Prostate gland (tissue), 2 donors: ENCODE data around the gene NFATC4. TPM values are rescaled to one million over a fixed set of nuclear protein-coding genes. Genes with fewer than 3 reads are reported as not detected.

Experiments
- DNase-seq: peaks from one replicate; pipeline ENCODE4 v3.0.0-alpha.2; 2019; ENCODE audit warnings: low spot score
- H3K27ac ChIP-seq, 2 donors: fragments of 200-600 bp; sonication (generic); 2 replicates each; pipeline ENCODE4 v1.5.1; 2017 to 2019
- H3K27me3 ChIP-seq: fragments of 200-600 bp; sonication (generic); replicated peaks from 2 replicates; pipeline ENCODE4 v1.5.1; 2019; ENCODE audit not compliant: insufficient read depth
- H3K36me3 ChIP-seq, 2 donors: fragments of 200-600 bp; sonication (generic); 1 replicate in 1 of 2; 2 replicates in 1 of 2; pipeline versions ENCODE4 v1.5.1 to v1.8.1; 2017 to 2019
- H3K4me1 ChIP-seq: fragments of 200-600 bp; sonication (generic); replicated peaks from 2 replicates; pipeline ENCODE4 v1.5.1; 2019
- H3K4me3 ChIP-seq, 2 donors: fragments of 200-600 bp; sonication (generic); 2 replicates each; pipeline ENCODE4 v1.5.1; 2017 to 2019
- H3K9me3 ChIP-seq: fragments of 200-600 bp; sonication (generic); 2 replicates; pipeline ENCODE4 v1.5.1; 2017
- POLR2A ChIP-seq: fragments of 450-650 bp; IDR thresholded peaks from one replicate; pipeline ENCODE4 v1.6.1; 2016; ENCODE audit warnings: antibody characterized with exemption, mild to moderate bottlenecking
- POLR2AphosphoS5 ChIP-seq: sonication (generic); formaldehyde crosslinking; IDR thresholded peaks from one replicate; pipeline ENCODE4 v1.6.1; 2017; ENCODE audit warnings: antibody characterized with exemption
- WGBS: methylation state at CpG from one replicate; pipeline ENCODE4 v1.1.5; 2018; 5-methylcytosine and 5-hydroxymethylcytosine counted together
- intact Hi-C: fragments of 100-400 bp; cut with DNase I; formaldehyde crosslinking; loops from one replicate; pipeline ENCODE4 v1.14.2; 2022
- total RNA-seq, 2 donors: library from RNA; depleted of rRNA; stranded (reverse); fragments of >200 nt; gene quantifications; one replicate each; pipeline ENCODE4 v1.1.0, GENCODE V29; 2016
- TF ChIP-seq, protein P1 (sequence below), 4 experiments: fragments of 200-600 bp in 2 of 4; fragments of 450-650 bp in 2 of 4; sonication (generic) in 2 of 4; IDR thresholded peaks; 1 replicate in 3 of 4; 2 replicates in 1 of 4; pipeline ENCODE4 v1.5.1; 2016 to 2019; ENCODE audit warnings: antibody characterized with exemption in 4 of 4, mild to moderate bottlenecking in 2 of 4, moderate library complexity in 2 of 4

The NFATC4 gene
- total RNA-seq, 2 donors from 2014 or later: 6.3 to 41.1 TPM

DNA sequence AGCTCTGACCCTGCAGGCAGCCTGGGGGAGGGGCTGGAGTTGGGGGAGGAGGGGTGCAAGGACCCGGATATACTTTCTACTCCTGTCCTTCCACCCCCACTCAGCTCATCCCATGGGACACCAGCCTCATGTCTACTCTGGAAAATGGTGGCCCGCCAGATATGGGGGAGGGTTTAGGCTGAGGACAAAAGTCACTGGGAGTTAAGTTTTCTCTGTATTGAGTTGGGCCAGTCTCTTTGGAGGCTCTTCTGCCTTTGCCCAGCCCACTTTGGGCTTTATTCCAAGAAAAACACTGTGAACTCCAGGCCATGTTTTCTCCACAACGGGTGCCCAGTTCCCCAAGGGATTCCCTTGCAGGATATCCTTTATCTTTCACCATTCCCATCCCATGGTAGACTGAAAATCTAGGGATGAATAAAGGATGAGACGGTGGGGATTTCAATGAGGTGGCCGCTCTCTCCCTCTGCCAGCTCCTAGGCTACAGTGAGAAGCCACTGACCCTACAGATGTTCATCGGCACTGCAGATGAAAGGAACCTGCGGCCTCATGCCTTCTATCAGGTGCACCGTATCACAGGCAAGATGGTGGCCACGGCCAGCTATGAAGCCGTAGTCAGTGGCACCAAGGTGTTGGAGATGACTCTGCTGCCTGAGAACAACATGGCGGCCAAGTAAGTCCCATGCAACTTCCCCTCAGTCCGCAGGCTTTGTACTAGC is 4.9 kb downstream of the NFATC4 start:
- Histone ChIP-seq H3K36me3 (no peaks in the 10 kb centered on the region), H3K4me1 (no peaks in the 10 kb centered on the region), H3K9me3 (no peaks in the 10 kb centered on the region), H3K27me3 (no peaks in the 10 kb centered on the region), H3K27ac (no peak overlapping the region), H3K4me3 (no peak overlapping the region)
- no peak for DNase-seq
- TF ChIP-seq, protein P1, sequence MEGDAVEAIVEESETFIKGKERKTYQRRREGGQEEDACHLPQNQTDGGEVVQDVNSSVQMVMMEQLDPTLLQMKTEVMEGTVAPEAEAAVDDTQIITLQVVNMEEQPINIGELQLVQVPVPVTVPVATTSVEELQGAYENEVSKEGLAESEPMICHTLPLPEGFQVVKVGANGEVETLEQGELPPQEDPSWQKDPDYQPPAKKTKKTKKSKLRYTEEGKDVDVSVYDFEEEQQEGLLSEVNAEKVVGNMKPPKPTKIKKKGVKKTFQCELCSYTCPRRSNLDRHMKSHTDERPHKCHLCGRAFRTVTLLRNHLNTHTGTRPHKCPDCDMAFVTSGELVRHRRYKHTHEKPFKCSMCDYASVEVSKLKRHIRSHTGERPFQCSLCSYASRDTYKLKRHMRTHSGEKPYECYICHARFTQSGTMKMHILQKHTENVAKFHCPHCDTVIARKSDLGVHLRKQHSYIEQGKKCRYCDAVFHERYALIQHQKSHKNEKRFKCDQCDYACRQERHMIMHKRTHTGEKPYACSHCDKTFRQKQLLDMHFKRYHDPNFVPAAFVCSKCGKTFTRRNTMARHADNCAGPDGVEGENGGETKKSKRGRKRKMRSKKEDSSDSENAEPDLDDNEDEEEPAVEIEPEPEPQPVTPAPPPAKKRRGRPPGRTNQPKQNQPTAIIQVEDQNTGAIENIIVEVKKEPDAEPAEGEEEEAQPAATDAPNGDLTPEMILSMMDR (IDR thresholded peaks at IDR 0.05): no peak
- TF ChIP-seq POLR2AphosphoS5 (no peak), POLR2A (no peak)
- 81% methylated on average over 12 of the region's 12 CpGs for WGBS
- intact Hi-C loops: no loop called here

DNA sequence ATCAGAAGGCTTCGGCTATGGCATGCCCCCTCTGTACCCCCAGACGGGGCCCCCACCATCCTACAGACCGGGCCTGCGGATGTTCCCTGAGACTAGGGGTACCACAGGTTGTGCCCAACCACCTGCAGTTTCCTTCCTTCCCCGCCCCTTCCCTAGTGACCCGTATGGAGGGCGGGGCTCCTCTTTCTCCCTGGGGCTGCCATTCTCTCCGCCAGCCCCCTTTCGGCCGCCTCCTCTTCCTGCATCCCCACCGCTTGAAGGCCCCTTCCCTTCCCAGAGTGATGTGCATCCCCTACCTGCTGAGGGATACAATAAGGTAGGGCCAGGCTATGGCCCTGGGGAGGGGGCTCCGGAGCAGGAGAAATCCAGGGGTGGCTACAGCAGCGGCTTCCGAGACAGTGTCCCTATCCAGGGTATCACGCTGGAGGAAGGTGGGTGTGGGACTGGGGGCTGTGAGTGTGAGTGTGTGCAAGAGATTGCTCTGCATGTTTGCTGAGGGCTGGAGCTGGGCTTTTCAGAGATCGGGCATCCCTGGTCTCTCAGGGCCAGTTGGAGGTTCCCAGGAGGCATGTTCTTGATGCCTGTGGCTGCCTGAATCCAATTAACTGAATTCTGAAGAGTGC is 8.6 kb downstream of the NFATC4 start:
- intact Hi-C loops: no loop called here
- no peaks in the 10 kb centered on the region for H3K27me3 ChIP-seq
- TF ChIP-seq, protein P1 (IDR thresholded peaks at IDR 0.05): no peak
- no peak for TF ChIP-seq POLR2AphosphoS5
- no peak for TF ChIP-seq POLR2A
- no peak for DNase-seq
- no peaks in the 10 kb centered on the region for H3K9me3 ChIP-seq
- no peak overlapping the region for H3K27ac ChIP-seq
- H3K4me3 ChIP-seq: no peak overlapping the region
- 78% methylated on average over 16 of the region's 16 CpGs for WGBS
- H3K4me1 ChIP-seq: no peaks in the 10 kb centered on the region
- no peaks in the 10 kb centered on the region for H3K36me3 ChIP-seq

DNA sequence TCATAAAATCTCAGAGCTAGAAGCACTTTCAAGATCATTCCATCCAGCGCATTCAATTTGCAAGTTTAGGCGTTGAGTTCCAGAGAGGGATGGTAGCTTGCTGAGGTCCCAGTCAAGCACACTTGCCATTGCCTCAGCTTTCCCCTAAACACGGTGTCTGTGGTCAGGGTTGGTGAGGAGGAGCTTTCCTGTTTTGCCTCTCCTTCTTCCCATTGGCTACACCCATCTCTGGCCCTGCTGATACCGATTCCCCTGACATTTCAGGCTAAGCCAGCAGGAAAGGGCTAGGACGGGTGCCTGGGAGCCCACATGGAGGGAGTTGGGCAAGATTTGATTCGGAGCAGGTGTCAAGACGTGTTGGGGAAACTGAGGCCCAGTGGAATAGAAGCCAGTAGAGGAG is 9.1 kb downstream of the NFATC4 start:
- intact Hi-C loops: no loop called here
- Histone ChIP-seq H3K36me3 (no peaks in the 10 kb centered on the region), H3K4me1 (no peaks in the 10 kb centered on the region), H3K27me3 (no peaks in the 10 kb centered on the region), H3K9me3 (no peaks in the 10 kb centered on the region), H3K4me3 (no peak overlapping the region), H3K27ac (no peak overlapping the region)
- no peak for DNase-seq
- TF ChIP-seq, protein P1 (IDR thresholded peaks at IDR 0.05): no peak
- WGBS: 84% methylated on average over 7 of the region's 7 CpGs

DNA sequence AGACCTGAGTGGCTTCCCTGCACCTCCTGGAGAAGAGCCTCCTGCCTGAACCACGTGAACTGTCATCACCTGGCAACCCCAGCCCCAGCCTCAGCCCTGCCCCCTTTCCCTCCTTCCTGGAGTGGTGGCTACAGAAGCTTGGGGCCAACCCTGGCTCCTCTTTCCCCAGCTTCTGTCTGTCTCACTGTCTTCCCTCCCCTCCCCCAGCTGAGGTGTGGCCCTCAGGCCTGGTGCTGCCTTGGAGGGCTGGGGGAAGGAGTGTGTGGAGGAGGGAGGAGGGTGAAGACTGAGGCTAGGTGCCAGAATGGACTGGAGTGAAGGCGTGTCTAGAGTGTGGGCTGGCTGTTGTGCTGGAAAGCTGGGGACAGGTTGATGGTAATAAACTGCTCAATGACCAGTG is 9.7 kb downstream of the NFATC4 start:
- WGBS: 28% methylated on average over 2 of the region's 2 CpGs
- H3K4me1 ChIP-seq: no peaks in the 10 kb centered on the region
- H3K4me3 ChIP-seq: no peak overlapping the region
- intact Hi-C loops: no loop called here
- DNase-seq: no peak
- no peaks in the 10 kb centered on the region for H3K27me3 ChIP-seq
- H3K36me3 ChIP-seq: no peaks in the 10 kb centered on the region
- H3K27ac ChIP-seq: no peak overlapping the region
- H3K9me3 ChIP-seq: no peaks in the 10 kb centered on the region
- TF ChIP-seq POLR2AphosphoS5 (no peak), POLR2A (no peak)
- TF ChIP-seq, protein P1 (IDR thresholded peaks at IDR 0.05): no peak

DNA sequence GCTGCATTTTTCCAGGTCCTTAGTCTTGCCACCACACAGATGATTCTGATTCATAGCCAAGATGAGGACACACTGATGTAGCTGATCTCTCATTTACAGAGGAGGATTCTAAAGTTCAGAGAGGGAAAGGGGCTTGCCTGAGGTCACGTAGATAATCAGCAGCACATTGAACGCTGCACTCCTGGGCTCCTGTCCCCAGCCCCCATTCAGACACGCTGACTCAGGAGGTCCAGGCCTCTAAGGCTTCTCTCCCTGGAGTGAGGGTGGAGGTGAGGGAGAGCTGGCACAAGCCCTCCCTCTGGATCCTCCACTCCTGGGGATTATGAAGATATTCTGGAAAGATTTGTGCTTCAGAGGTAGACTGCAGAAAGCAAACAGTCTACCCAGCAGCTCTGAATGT is 10.3 kb downstream of the NFATC4 start:
- WGBS: 92% methylated on average over 3 of the region's 3 CpGs
- Histone ChIP-seq H3K4me3 (no peak overlapping the region), H3K36me3 (no peaks in the 10 kb centered on the region), H3K4me1 (no peaks in the 10 kb centered on the region), H3K27ac (peak overlapping the region in 1 of 2 donors; percentile 10), H3K27me3 (no peaks in the 10 kb centered on the region), H3K9me3 (no peaks in the 10 kb centered on the region)
- DNase-seq: no peak
- intact Hi-C loops: no loop called here
- TF ChIP-seq POLR2AphosphoS5 (no peak), POLR2A (no peak)
- TF ChIP-seq, protein P1 (IDR thresholded peaks at IDR 0.05): no peak
